ENCODE data around the gene ABCF1. TPM values are rescaled to one million over a fixed set of nuclear protein-coding genes. Genes with fewer than 3 reads are reported as not detected.
A peak's percentile ranks its signal among the peaks of the same experiment; 100 is the strongest.

The ABCF1 gene
- total RNA-seq, 1 experiment from 2014 or later, result 94.9 TPM

- TF ChIP-seq CTCF (IDR thresholded peaks at IDR 0.05), result no peak
- peak; percentile 47; the same call in 1 of the 2 replicates for TF ChIP-seq POLR2AphosphoS5 (IDR thresholded peaks at IDR 0.05; ENCODE audit: low read depth, low read length)
- no peak for TF ChIP-seq SIN3A (IDR thresholded peaks at IDR 0.05; ENCODE audit: borderline replicate concordance, insufficient read depth, low read depth, low read length)
- no peak for TF ChIP-seq REST (IDR thresholded peaks at IDR 0.05; ENCODE audit: insufficient read depth in 1 of 2, low read depth in 2 of 2, low read length in 1 of 2)
- no peak for TF ChIP-seq TCF7L2 (IDR thresholded peaks at IDR 0.05; ENCODE audit: low read depth, low read length)
- Histone ChIP-seq H3K27ac (ENCODE audit: low read length) (peak overlapping the region; percentile 100), H3K4me1 (ENCODE audit: control insufficient read depth, insufficient read depth, low read length) (peaks cover 32% of the 10 kb centered on the region), H3K27me3 (ENCODE audit: control insufficient read depth, insufficient read depth, low read length) (no peaks in the 10 kb centered on the region), H3K9me3 (ENCODE audit: control insufficient read depth, insufficient read depth, low read depth, low read length) (no peaks in the 10 kb centered on the region), H3K4me3 (ENCODE audit: low read depth in 2 of 2, low read length in 2 of 2) (peak overlapping the region; percentile 71 to 98), H3K36me3 (ENCODE audit: control insufficient read depth, insufficient read depth, low read length) (peaks cover 19% of the 10 kb centered on the region)
- no peak for DNase-seq (ENCODE audit: low read depth, low spot score)
- CTCF ChIA-PET, result no interaction called here
- no peak for ATAC-seq
- intact Hi-C loops (cut with micrococcal nuclease; ENCODE audit: unreplicated experiment), result no loop called here
- in situ Hi-C loops (cut with HindIII; ENCODE audit: low pct_unique_long_range_greater_than_20kb, low sequenced_read_pairs), result no loop called here
- BruUV-seq (replicated peaks), result no TSS peak
- POLR2A ChIA-PET, result interaction anchor here (0.5 to 0.7 kb wide), 2 partner anchors 43 to 56 kb away, joined by 3 to 4 read pairs; partner anchors contain the start of gene DHX16
These were observed 44.9 kb downstream of the ABCF1 start for GRCh38 chr6:30615958-30616810.

- intact Hi-C loops (cut with micrococcal nuclease; ENCODE audit: unreplicated experiment), result no loop called here
- peak within 1 kb of the TSS; percentile 71 to 98 for H3K4me3 ChIP-seq (ENCODE audit: low read depth in 2 of 2, low read length in 2 of 2)
- peak; percentile 83; the same call in 1 of the 2 replicates for TF ChIP-seq SIN3A (IDR thresholded peaks at IDR 0.05; ENCODE audit: borderline replicate concordance, insufficient read depth, low read depth, low read length)
- TF ChIP-seq REST (IDR thresholded peaks at IDR 0.05; ENCODE audit: insufficient read depth in 1 of 2, low read depth in 2 of 2, low read length in 1 of 2), result no peak
- peak; percentile 100 for TF ChIP-seq POLR2AphosphoS5 (IDR thresholded peaks at IDR 0.05; ENCODE audit: low read depth, low read length)
- TF ChIP-seq CTCF (IDR thresholded peaks at IDR 0.05), result no peak
- TF ChIP-seq TCF7L2 (IDR thresholded peaks at IDR 0.05; ENCODE audit: low read depth, low read length), result 0 out of 2 replicates have a peak, but pooled peaks have one; percentile 16
- no peaks in the 10 kb centered on the region for H3K27me3 ChIP-seq (ENCODE audit: control insufficient read depth, insufficient read depth, low read length)
- CTCF ChIA-PET, result no interaction called here
- peak within 1 kb of the TSS; percentile 100 for H3K27ac ChIP-seq (ENCODE audit: low read length)
- POLR2A ChIA-PET, result no interaction called here
- peaks cover 22% of the 10 kb centered on the region for H3K36me3 ChIP-seq (ENCODE audit: control insufficient read depth, insufficient read depth, low read length)
- H3K9me3 ChIP-seq (ENCODE audit: control insufficient read depth, insufficient read depth, low read depth, low read length), result no peaks in the 10 kb centered on the region
- H3K4me1 ChIP-seq (ENCODE audit: control insufficient read depth, insufficient read depth, low read length), result peaks cover 32% of the 10 kb centered on the region
- ATAC-seq, result peak; percentile 90
- DNase-seq (ENCODE audit: low read depth, low spot score), result peak; percentile 100
- BruUV-seq (replicated peaks), result TSS peak; percentile 88
- in situ Hi-C loops (cut with HindIII; ENCODE audit: low pct_unique_long_range_greater_than_20kb, low sequenced_read_pairs), result no loop called here
These were observed 45.7 kb downstream of the ABCF1 start, which contains the start of gene PPP1R10 for GRCh38 chr6:30616811-30617564. Gene PPP1R10, minus strand, starts transcription at chr6:30617243. Its CDS starts 7,299 bp downstream, at chr6:30609944.
